OCI-LY7 (cell line): Measurements from ENCODE around the gene TUBGCP2. TPM values are rescaled to one million over a fixed set of nuclear protein-coding genes. Genes with fewer than 3 reads are reported as not detected.

ENCODE experiments used
- BruUV-seq: library from RNA; stranded (reverse); fragments of 400-500 nt; replicated peaks from 2 replicates; lab custom pipeline; 2021; lab: Mats Ljungman, UMichigan
- CTCF ChIA-PET: fragments of 300-600 bp; sonication (Branson Sonifier 250); formaldehyde crosslinking; loops from one replicate; lab custom pipeline; 2022; ENCODE audit warnings: antibody characterized with exemption; ENCODE audit not compliant: unreplicated experiment; lab: Charles Lee
- POLR2A ChIA-PET: fragments of 300-600 bp; sonication (Branson Sonifier 250); formaldehyde crosslinking; loops from one replicate; lab custom pipeline; 2022; ENCODE audit warnings: antibody characterized with exemption; lab: Charles Lee
- DNase-seq: peaks from one replicate; pipeline ENCODE4 v3.0.0-alpha.2; 2015; ENCODE audit warnings: low spot score
- H2AFZ ChIP-seq: fragments of 200-600 bp; sonication (generic), shearing (Covaris generic); 2 replicates; pipeline ENCODE4 v1.6.1; 2014; ENCODE audit warnings: mild to moderate bottlenecking, antibody characterized with exemption, low read length, moderate library complexity
- H3K27ac ChIP-seq: fragments of 200-600 bp; sonication (generic); 2 replicates; pipeline ENCODE4 v1.5.1; 2014; ENCODE audit warnings: mixed run types, low read depth, mild to moderate bottlenecking, moderate library complexity, low read length, inconsistent platforms; ENCODE audit not compliant: poor library complexity, severe bottlenecking
- H3K36me3 ChIP-seq: fragments of 200-600 bp; sonication (generic); 2 replicates; pipeline ENCODE4 v1.6.1; 2014; ENCODE audit warnings: mild to moderate bottlenecking, antibody characterized with exemption, low read length, moderate library complexity, mixed read lengths; ENCODE audit not compliant: insufficient read depth
- H3K4me1 ChIP-seq: fragments of 200-600 bp; sonication (generic); 2 replicates; pipeline ENCODE4 v1.5.1; 2014; ENCODE audit warnings: mild to moderate bottlenecking, low read length; ENCODE audit not compliant: insufficient read depth, poor library complexity, severe bottlenecking
- H3K4me2 ChIP-seq: fragments of 200-600 bp; sonication (generic); 2 replicates; pipeline ENCODE4 v1.6.1; 2014; ENCODE audit warnings: mild to moderate bottlenecking, low read length
- H3K4me3 ChIP-seq: fragments of 200-600 bp; sonication (generic); 2 replicates; pipeline ENCODE4 v1.5.1; 2014; ENCODE audit warnings: mild to moderate bottlenecking, low read depth, low read length; ENCODE audit not compliant: poor library complexity, severe bottlenecking
- H3K79me2 ChIP-seq: fragments of 200-600 bp; sonication (generic); 2 replicates; pipeline ENCODE4 v1.6.1; 2016; ENCODE audit warnings: low read depth, mild to moderate bottlenecking, low read length, moderate library complexity, mixed read lengths; ENCODE audit not compliant: insufficient read depth
- H3K9me2 ChIP-seq: fragments of 200-600 bp; sonication (generic); 2 replicates; pipeline ENCODE4 v1.6.1; 2016; ENCODE audit warnings: mild to moderate bottlenecking, low read length, mixed read lengths; ENCODE audit not compliant: insufficient read depth
- H3K9me3 ChIP-seq: fragments of 200-600 bp; sonication (generic); 2 replicates; pipeline ENCODE4 v1.6.1; 2014; ENCODE audit warnings: mild to moderate bottlenecking, mixed run types, low read length, mixed read lengths
- H4K20me1 ChIP-seq: fragments of 200-600 bp; sonication (generic); 2 replicates; pipeline ENCODE4 v1.6.1; 2014; ENCODE audit warnings: mild to moderate bottlenecking, antibody characterized with exemption, low read length, moderate library complexity, mixed read lengths; ENCODE audit not compliant: insufficient read depth
- EZH2phosphoT487 ChIP-seq: fragments of 200-600 bp; sonication (generic); IDR thresholded peaks from 2 replicates; pipeline ENCODE4 v1.6.1; 2018; ENCODE audit warnings: low read depth, borderline replicate concordance, mild to moderate bottlenecking, mixed run types, antibody characterized with exemption, low read length, moderate library complexity, mixed read lengths
- intact Hi-C: fragments of 100-400 bp; cut with micrococcal nuclease; formaldehyde crosslinking; loops from one replicate; pipeline ENCODE4 v1.10.0; 2022; ENCODE audit not compliant: unreplicated experiment
- total RNA-seq, 2 experiments: library from RNA; depleted of rRNA in 1 of 2; stranded (reverse); fragments of >200 nt in 1 of 2; shearing (Covaris generic) in 1 of 2; gene quantifications; 2 replicates each; pipeline ENCODE4 v1.2.3, GENCODE V29; 2014 to 2022
- TF ChIP-seq, protein P1 (sequence below): fragments of 200-600 bp; sonication (generic); conservative IDR thresholded peaks from 2 replicates; pipeline ENCODE4 v1.5.1; 2014; ENCODE audit warnings: mild to moderate bottlenecking, antibody characterized with exemption, low read length, moderate library complexity, mixed read lengths

Gene TUBGCP2
- total RNA-seq, 2 experiments from 2014 or later, result 40.5 to 56.1 TPM

DNA sequence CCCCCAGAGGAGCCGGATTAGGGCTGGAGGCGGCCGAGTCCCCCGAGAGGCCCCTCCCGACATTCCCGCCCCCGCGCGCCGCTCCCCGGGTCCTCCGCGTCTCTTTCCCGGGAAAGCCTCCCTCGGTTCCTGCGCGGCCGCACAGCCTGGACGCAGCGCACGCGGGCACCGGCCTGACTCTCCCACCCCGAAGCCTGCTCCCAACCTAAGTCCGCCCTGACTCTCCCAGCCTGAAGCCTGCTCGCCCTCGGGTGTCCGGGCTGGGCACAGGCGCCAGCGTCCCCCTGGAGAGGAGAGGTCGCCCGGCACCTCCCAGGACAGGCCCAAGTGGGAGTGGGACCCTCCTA is 71.5 kb downstream of the TUBGCP2 start:
- TF ChIP-seq, protein P1, sequence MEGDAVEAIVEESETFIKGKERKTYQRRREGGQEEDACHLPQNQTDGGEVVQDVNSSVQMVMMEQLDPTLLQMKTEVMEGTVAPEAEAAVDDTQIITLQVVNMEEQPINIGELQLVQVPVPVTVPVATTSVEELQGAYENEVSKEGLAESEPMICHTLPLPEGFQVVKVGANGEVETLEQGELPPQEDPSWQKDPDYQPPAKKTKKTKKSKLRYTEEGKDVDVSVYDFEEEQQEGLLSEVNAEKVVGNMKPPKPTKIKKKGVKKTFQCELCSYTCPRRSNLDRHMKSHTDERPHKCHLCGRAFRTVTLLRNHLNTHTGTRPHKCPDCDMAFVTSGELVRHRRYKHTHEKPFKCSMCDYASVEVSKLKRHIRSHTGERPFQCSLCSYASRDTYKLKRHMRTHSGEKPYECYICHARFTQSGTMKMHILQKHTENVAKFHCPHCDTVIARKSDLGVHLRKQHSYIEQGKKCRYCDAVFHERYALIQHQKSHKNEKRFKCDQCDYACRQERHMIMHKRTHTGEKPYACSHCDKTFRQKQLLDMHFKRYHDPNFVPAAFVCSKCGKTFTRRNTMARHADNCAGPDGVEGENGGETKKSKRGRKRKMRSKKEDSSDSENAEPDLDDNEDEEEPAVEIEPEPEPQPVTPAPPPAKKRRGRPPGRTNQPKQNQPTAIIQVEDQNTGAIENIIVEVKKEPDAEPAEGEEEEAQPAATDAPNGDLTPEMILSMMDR, result no peak
- TF ChIP-seq EZH2phosphoT487, result no peak
- DNase-seq, result no peak
- intact Hi-C loops, result no loop called here
- no TSS peak for BruUV-seq
- Histone ChIP-seq H3K4me3 (no peak overlapping the region), H3K9me2 (no peaks in the 10 kb centered on the region), H3K79me2 (no peaks in the 10 kb centered on the region), H2AFZ (no peak overlapping the region), H4K20me1 (no peaks in the 10 kb centered on the region; the same call in 1 of the 2 replicates), H3K4me2 (no peak overlapping the region), H3K4me1 (no peaks in the 10 kb centered on the region), H3K27ac (no peak overlapping the region), H3K36me3 (no peaks in the 10 kb centered on the region), H3K9me3 (no peaks in the 10 kb centered on the region)
- POLR2A ChIA-PET, result no interaction called here
- CTCF ChIA-PET, result no interaction called here

DNA sequence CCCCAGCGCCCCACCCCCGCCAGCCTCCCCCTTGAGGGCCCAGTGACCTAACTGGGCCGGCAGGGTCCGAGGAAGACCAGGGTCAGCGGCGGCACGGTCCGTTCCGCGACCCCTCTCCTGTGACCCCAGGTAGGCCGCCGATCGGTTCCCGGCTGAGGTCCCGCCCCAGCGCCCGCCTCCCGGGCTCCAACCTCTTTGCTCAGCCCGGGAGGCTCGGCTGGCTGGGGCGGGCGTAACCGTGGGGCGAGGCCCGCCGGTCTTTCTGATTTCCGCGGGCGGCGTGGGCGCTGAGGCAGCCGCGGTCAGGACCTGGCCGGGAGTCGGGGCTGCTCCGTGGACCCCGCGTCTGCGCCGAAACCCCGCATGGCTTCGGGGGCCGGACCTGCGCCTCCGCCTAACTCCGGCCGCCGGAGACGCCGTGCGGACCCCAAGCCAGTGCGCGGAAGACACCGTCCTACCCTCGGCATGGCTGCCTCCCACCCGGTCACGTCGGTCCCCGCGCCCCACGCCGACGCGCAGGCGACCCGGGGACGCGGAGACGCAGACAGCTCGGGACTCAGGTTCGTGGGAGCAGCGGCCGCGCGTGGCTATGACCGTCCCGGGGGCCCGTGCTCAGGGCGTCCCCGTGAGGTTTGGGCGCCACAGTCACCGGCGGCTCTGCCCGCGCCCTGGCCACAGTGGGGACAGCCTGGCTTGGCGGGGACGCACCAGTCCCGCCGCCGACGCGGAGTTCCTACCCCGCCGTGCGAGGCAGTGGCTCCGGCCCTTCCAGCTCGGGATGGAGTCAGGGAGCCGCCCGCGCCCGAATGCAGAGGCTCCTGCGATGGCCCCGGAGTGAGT is 72.1 kb downstream of the TUBGCP2 start:
- no peak overlapping the region for H3K4me3 ChIP-seq
- DNase-seq, result no peak
- H3K9me3 ChIP-seq, result no peaks in the 10 kb centered on the region
- ChIA-PET POLR2A (no interaction called here), CTCF (no interaction called here)
- H3K79me2 ChIP-seq, result no peaks in the 10 kb centered on the region
- H4K20me1 ChIP-seq, result no peaks in the 10 kb centered on the region; the same call in 1 of the 2 replicates
- H2AFZ ChIP-seq, result no peak overlapping the region
- H3K27ac ChIP-seq, result no peak overlapping the region
- no peaks in the 10 kb centered on the region for H3K36me3 ChIP-seq
- BruUV-seq, result no TSS peak
- TF ChIP-seq, protein P1, result no peak
- TF ChIP-seq EZH2phosphoT487, result no peak
- intact Hi-C loops, result no loop called here
- H3K9me2 ChIP-seq, result no peaks in the 10 kb centered on the region
- no peak overlapping the region for H3K4me2 ChIP-seq
- no peaks in the 10 kb centered on the region for H3K4me1 ChIP-seq

DNA sequence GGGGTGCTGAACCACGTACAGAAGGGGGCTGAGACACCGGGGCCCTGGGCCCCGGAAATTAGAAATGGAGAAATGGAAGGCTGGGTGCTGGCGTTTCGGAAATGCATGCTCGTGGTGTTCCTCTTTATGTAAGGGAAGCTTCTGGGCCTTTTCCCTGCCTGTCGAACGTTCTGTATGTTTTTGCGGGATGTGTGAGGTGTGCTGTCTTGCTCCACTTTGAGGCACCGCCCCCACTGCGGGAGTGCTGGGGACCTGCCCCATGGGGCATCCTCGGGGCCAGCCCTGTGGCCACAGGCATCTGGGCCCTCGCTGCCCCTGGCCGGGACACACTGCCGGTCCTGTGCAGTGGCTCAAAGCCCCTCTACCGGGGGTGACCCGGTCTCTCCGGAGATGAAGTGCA is 72.7 kb downstream of the TUBGCP2 start:
- H3K4me2 ChIP-seq, result no peak overlapping the region
- no peak overlapping the region for H3K4me3 ChIP-seq
- no TSS peak for BruUV-seq
- no peaks in the 10 kb centered on the region; the same call in 1 of the 2 replicates for H4K20me1 ChIP-seq
- ChIA-PET CTCF (no interaction called here), POLR2A (no interaction called here)
- intact Hi-C loops, result no loop called here
- TF ChIP-seq, protein P1, result no peak
- no peak for TF ChIP-seq EZH2phosphoT487
- no peak for DNase-seq
- H3K27ac ChIP-seq, result no peak overlapping the region
- H3K36me3 ChIP-seq, result no peaks in the 10 kb centered on the region
- no peaks in the 10 kb centered on the region for H3K9me3 ChIP-seq
- no peak overlapping the region for H2AFZ ChIP-seq
- no peaks in the 10 kb centered on the region for H3K4me1 ChIP-seq
- no peaks in the 10 kb centered on the region for H3K9me2 ChIP-seq
- H3K79me2 ChIP-seq, result no peaks in the 10 kb centered on the region
